ENCODE measurements around the gene SRGAP2B.
"Not testable (repeated sequence)": the region's sequence is repeated elsewhere in the genome, so short reads cannot be mapped to it uniquely, and the experiment has no call there.

SRGAP2B gene

GRCh38 chr1:144913458-144913857, 181.7 kb downstream of the SRGAP2B start:
- not testable (repeated sequence) for H3K18ac ChIP-seq (ENCODE audit: low read length); H2BK5ac ChIP-seq (ENCODE audit: low read length); H2AFZ ChIP-seq (ENCODE audit: low read length); H2AK5ac ChIP-seq (ENCODE audit: low read depth, low read length); H3K14ac ChIP-seq (ENCODE audit: low read length); H2BK12ac ChIP-seq (ENCODE audit: low read length); H3K79me1 ChIP-seq (ENCODE audit: low read depth, low read length); H3K9ac ChIP-seq (ENCODE audit: low read depth, low read length, poor library complexity); H3K27ac ChIP-seq (replicated peaks; ENCODE audit: low read length); H4K91ac ChIP-seq (ENCODE audit: low read depth, low read length, poor library complexity); H3K9me3 ChIP-seq (replicated peaks in 1 of 2; ENCODE audit: control insufficient read depth in 2 of 2, insufficient read depth in 1 of 2, low read depth in 1 of 2, low read length in 2 of 2); H3K27me3 ChIP-seq (ENCODE audit: control insufficient read depth in 3 of 3, insufficient read depth in 3 of 3, low read depth in 1 of 3, low read length in 3 of 3); H3K36me3 ChIP-seq (replicated peaks in 1 of 2; ENCODE audit: control insufficient read depth in 2 of 2, insufficient read depth in 2 of 2, low read length in 2 of 2); H3K4me3 ChIP-seq (ENCODE audit: low read length in 2 of 2); H2BK120ac ChIP-seq (ENCODE audit: low read depth, low read length); H3K4ac ChIP-seq (ENCODE audit: low read length); H2BK15ac ChIP-seq (ENCODE audit: low read length); DNase-seq (ENCODE audit: low spot score); H3K4me1 ChIP-seq (ENCODE audit: control insufficient read depth in 2 of 2, insufficient read depth in 1 of 2, low read depth in 1 of 2, low read length in 2 of 2); H3K4me2 ChIP-seq (ENCODE audit: insufficient read depth, low read length, poor library complexity, severe bottlenecking); H3K23ac ChIP-seq (ENCODE audit: low read depth, low read length, poor library complexity); H4K8ac ChIP-seq (ENCODE audit: low read depth, low read length)
- WGBS, 2 donors (ENCODE audit: extremely low coverage in 2 of 2, insufficient read length in 2 of 2, insufficient replicate concordance in 1 of 2) = no CpG with 5 or more reads among the region's 3 CpGs

- H3K4me1 ChIP-seq (ENCODE audit: control insufficient read depth in 2 of 2, insufficient read depth in 1 of 2, low read depth in 1 of 2, low read length in 2 of 2); H3K9me3 ChIP-seq (replicated peaks in 1 of 2; ENCODE audit: control insufficient read depth in 2 of 2, insufficient read depth in 1 of 2, low read depth in 1 of 2, low read length in 2 of 2); H4K8ac ChIP-seq (ENCODE audit: low read depth, low read length); H2BK120ac ChIP-seq (ENCODE audit: low read depth, low read length); H3K4me3 ChIP-seq (ENCODE audit: low read length in 2 of 2); H2AK5ac ChIP-seq (ENCODE audit: low read depth, low read length); H3K36me3 ChIP-seq (replicated peaks in 1 of 2; ENCODE audit: control insufficient read depth in 2 of 2, insufficient read depth in 2 of 2, low read length in 2 of 2); DNase-seq (ENCODE audit: low spot score); H3K79me1 ChIP-seq (ENCODE audit: low read depth, low read length); H3K23ac ChIP-seq (ENCODE audit: low read depth, low read length, poor library complexity); H3K27me3 ChIP-seq (ENCODE audit: control insufficient read depth in 3 of 3, insufficient read depth in 3 of 3, low read depth in 1 of 3, low read length in 3 of 3); H3K27ac ChIP-seq (replicated peaks; ENCODE audit: low read length); H2BK12ac ChIP-seq (ENCODE audit: low read length); H3K18ac ChIP-seq (ENCODE audit: low read length); H2BK5ac ChIP-seq (ENCODE audit: low read length); H3K9ac ChIP-seq (ENCODE audit: low read depth, low read length, poor library complexity); H2AFZ ChIP-seq (ENCODE audit: low read length); H4K91ac ChIP-seq (ENCODE audit: low read depth, low read length, poor library complexity); H2BK15ac ChIP-seq (ENCODE audit: low read length); H3K4me2 ChIP-seq (ENCODE audit: insufficient read depth, low read length, poor library complexity, severe bottlenecking); H3K4ac ChIP-seq (ENCODE audit: low read length); H3K14ac ChIP-seq (ENCODE audit: low read length): not testable (repeated sequence)
- no CpG with 5 or more reads among the region's 5 CpGs for WGBS, 2 donors (ENCODE audit: extremely low coverage in 2 of 2, insufficient read length in 2 of 2, insufficient replicate concordance in 1 of 2)
These were observed 184.4 kb downstream of the SRGAP2B start for GRCh38 chr1:144910729-144911128.

GRCh38 chr1:144900841-144901240, 194.3 kb downstream of the SRGAP2B start:
- not testable (repeated sequence) for H3K36me3 ChIP-seq (replicated peaks in 1 of 2; ENCODE audit: control insufficient read depth in 2 of 2, insufficient read depth in 2 of 2, low read length in 2 of 2); H3K4me3 ChIP-seq (ENCODE audit: low read length in 2 of 2); H2BK15ac ChIP-seq (ENCODE audit: low read length); DNase-seq (ENCODE audit: low spot score); H2BK5ac ChIP-seq (ENCODE audit: low read length); H3K23ac ChIP-seq (ENCODE audit: low read depth, low read length, poor library complexity); H3K14ac ChIP-seq (ENCODE audit: low read length); H3K79me1 ChIP-seq (ENCODE audit: low read depth, low read length); H3K4me2 ChIP-seq (ENCODE audit: insufficient read depth, low read length, poor library complexity, severe bottlenecking); H2BK120ac ChIP-seq (ENCODE audit: low read depth, low read length); H3K27ac ChIP-seq (replicated peaks; ENCODE audit: low read length); H3K4ac ChIP-seq (ENCODE audit: low read length); H3K9me3 ChIP-seq (replicated peaks in 1 of 2; ENCODE audit: control insufficient read depth in 2 of 2, insufficient read depth in 1 of 2, low read depth in 1 of 2, low read length in 2 of 2); H3K27me3 ChIP-seq (ENCODE audit: control insufficient read depth in 3 of 3, insufficient read depth in 3 of 3, low read depth in 1 of 3, low read length in 3 of 3); H3K9ac ChIP-seq (ENCODE audit: low read depth, low read length, poor library complexity); H2BK12ac ChIP-seq (ENCODE audit: low read length); H4K8ac ChIP-seq (ENCODE audit: low read depth, low read length); H3K18ac ChIP-seq (ENCODE audit: low read length); H4K91ac ChIP-seq (ENCODE audit: low read depth, low read length, poor library complexity); H2AFZ ChIP-seq (ENCODE audit: low read length); H3K4me1 ChIP-seq (ENCODE audit: control insufficient read depth in 2 of 2, insufficient read depth in 1 of 2, low read depth in 1 of 2, low read length in 2 of 2); H2AK5ac ChIP-seq (ENCODE audit: low read depth, low read length)
- no CpG with 5 or more reads among the region's 6 CpGs for WGBS, 2 donors (ENCODE audit: extremely low coverage in 2 of 2, insufficient read length in 2 of 2, insufficient replicate concordance in 1 of 2)

GRCh38 chr1:144894454-144895201, 200.5 kb downstream of the SRGAP2B start:
- not testable (repeated sequence) for H3K14ac ChIP-seq (ENCODE audit: low read length); H2AK5ac ChIP-seq (ENCODE audit: low read depth, low read length); H3K4me1 ChIP-seq (ENCODE audit: control insufficient read depth in 2 of 2, insufficient read depth in 1 of 2, low read depth in 1 of 2, low read length in 2 of 2); H2BK120ac ChIP-seq (ENCODE audit: low read depth, low read length); H4K8ac ChIP-seq (ENCODE audit: low read depth, low read length); H3K4me2 ChIP-seq (ENCODE audit: insufficient read depth, low read length, poor library complexity, severe bottlenecking); H3K36me3 ChIP-seq (replicated peaks in 1 of 2; ENCODE audit: control insufficient read depth in 2 of 2, insufficient read depth in 2 of 2, low read length in 2 of 2); H3K23ac ChIP-seq (ENCODE audit: low read depth, low read length, poor library complexity); H2BK12ac ChIP-seq (ENCODE audit: low read length); H2AFZ ChIP-seq (ENCODE audit: low read length); H3K9ac ChIP-seq (ENCODE audit: low read depth, low read length, poor library complexity); H3K18ac ChIP-seq (ENCODE audit: low read length); DNase-seq (ENCODE audit: low spot score); H3K79me1 ChIP-seq (ENCODE audit: low read depth, low read length); H3K27ac ChIP-seq (replicated peaks; ENCODE audit: low read length); H3K4me3 ChIP-seq (ENCODE audit: low read length in 2 of 2); H2BK15ac ChIP-seq (ENCODE audit: low read length); H4K91ac ChIP-seq (ENCODE audit: low read depth, low read length, poor library complexity); H3K4ac ChIP-seq (ENCODE audit: low read length); H3K9me3 ChIP-seq (replicated peaks in 1 of 2; ENCODE audit: control insufficient read depth in 2 of 2, insufficient read depth in 1 of 2, low read depth in 1 of 2, low read length in 2 of 2); H2BK5ac ChIP-seq (ENCODE audit: low read length); H3K27me3 ChIP-seq (ENCODE audit: control insufficient read depth in 3 of 3, insufficient read depth in 3 of 3, low read depth in 1 of 3, low read length in 3 of 3)
- no CpG with 5 or more reads among the region's 5 CpGs for WGBS, 2 donors (ENCODE audit: extremely low coverage in 2 of 2, insufficient read length in 2 of 2, insufficient replicate concordance in 1 of 2)

Measured in neuronal stem cell (in vitro differentiated cells).